Measurements from ENCODE around the gene JPT2. TPM values are rescaled to one million over a fixed set of nuclear protein-coding genes. Genes with fewer than 3 reads are reported as not detected.

JPT2 gene
- total and polyA plus RNA-seq, 8 donors = 64.8 to 79.5 (median 72.3) TPM

DNA sequence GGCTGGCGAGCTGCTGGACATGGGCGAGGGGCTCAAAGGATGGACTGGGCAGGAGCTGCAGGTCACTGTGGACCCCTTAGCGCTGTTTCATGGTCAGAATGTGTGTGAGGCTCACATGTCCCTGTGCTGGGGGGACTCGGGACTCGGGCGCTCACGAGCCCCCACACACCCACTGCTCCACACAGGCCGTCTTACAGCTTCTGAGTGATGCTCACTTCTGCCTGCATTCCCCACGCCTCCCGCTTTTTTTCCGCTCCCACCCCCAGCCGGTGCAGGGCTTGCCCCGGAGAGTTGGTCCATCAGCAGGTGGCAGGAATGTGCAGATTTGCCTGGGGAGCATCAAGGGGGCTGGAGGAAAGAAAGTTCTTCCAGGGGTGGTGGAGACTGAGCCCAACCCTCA lies 20.2 kb upstream of the JPT2 start:
- TF ChIP-seq, protein P1, sequence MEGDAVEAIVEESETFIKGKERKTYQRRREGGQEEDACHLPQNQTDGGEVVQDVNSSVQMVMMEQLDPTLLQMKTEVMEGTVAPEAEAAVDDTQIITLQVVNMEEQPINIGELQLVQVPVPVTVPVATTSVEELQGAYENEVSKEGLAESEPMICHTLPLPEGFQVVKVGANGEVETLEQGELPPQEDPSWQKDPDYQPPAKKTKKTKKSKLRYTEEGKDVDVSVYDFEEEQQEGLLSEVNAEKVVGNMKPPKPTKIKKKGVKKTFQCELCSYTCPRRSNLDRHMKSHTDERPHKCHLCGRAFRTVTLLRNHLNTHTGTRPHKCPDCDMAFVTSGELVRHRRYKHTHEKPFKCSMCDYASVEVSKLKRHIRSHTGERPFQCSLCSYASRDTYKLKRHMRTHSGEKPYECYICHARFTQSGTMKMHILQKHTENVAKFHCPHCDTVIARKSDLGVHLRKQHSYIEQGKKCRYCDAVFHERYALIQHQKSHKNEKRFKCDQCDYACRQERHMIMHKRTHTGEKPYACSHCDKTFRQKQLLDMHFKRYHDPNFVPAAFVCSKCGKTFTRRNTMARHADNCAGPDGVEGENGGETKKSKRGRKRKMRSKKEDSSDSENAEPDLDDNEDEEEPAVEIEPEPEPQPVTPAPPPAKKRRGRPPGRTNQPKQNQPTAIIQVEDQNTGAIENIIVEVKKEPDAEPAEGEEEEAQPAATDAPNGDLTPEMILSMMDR (IDR thresholded peaks at IDR 0.05) = no peak
- Histone ChIP-seq H3K9me3 (no peaks in the 10 kb centered on the region), H3K36me3 (peaks cover 0 to 97% of the 10 kb centered on the region in 2 donors), H3K4me1 (no peaks in the 10 kb centered on the region), H3K4me3 (no peak overlapping the region), H3K27ac (no peak overlapping the region), H3K27me3 (no peaks in the 10 kb centered on the region)
- DNase-seq (no peak), ATAC-seq (no peak)
- intact Hi-C loops (cut with DNase I) = no loop called here

DNA sequence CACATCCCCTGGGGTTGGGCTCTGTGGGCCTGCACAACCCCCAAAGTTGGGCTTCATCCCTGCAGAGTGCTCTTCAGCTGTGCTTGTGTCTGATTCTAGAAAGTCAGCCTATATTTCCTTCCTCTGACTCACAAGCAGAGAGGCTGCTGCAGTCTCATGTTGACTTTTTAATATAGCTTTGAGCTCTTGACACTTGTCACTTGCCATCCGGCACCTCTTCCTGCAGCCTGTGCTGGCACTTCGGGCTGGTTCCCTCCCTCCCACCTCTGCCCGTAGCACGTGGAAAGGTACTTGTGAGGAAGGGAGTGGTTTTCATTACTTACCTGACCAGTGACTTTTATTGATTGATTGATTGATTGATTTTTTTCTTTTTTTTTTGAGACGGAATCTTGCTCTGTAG lies 19.0 kb upstream of the JPT2 start:
- ATAC-seq (no peak), DNase-seq (no peak)
- H3K4me1 ChIP-seq = no peaks in the 10 kb centered on the region
- H3K9me3 ChIP-seq = no peaks in the 10 kb centered on the region
- H3K36me3 ChIP-seq = peaks cover 0 to 97% of the 10 kb centered on the region in 2 donors
- no peak overlapping the region for H3K27ac ChIP-seq
- no peaks in the 10 kb centered on the region for H3K27me3 ChIP-seq
- no peak overlapping the region for H3K4me3 ChIP-seq
- intact Hi-C loops (cut with DNase I) = no loop called here
- TF ChIP-seq, protein P1 (IDR thresholded peaks at IDR 0.05) = no peak

DNA sequence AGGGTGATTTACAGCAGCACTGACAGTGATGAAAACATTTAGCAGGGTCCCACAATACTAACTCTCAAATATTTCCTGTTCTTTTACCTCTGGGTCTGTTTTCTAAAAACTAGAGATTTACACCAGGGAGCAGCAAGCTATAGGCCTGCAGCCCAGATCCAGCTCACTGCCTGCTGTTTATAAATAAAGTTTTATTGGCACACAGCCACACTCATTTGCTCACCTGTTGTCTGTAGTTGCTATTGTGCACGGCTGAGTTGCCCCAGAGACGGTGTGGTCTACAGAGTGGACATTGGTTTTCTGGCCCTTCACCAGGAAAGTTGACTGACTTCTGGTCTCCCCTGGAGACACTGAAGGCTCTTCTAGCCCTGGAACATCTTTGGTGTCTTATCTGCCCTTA lies 16.3 kb upstream of the JPT2 start:
- Histone ChIP-seq H3K27ac (no peak overlapping the region), H3K4me1 (no peaks in the 10 kb centered on the region), H3K4me3 (no peak overlapping the region), H3K27me3 (no peaks in the 10 kb centered on the region), H3K9me3 (no peaks in the 10 kb centered on the region), H3K36me3 (peaks cover 0 to 97% of the 10 kb centered on the region in 2 donors)
- intact Hi-C loops (cut with DNase I) = no loop called here
- TF ChIP-seq, protein P1 (IDR thresholded peaks at IDR 0.05) = no peak
- ATAC-seq (no peak), DNase-seq (no peak)

DNA sequence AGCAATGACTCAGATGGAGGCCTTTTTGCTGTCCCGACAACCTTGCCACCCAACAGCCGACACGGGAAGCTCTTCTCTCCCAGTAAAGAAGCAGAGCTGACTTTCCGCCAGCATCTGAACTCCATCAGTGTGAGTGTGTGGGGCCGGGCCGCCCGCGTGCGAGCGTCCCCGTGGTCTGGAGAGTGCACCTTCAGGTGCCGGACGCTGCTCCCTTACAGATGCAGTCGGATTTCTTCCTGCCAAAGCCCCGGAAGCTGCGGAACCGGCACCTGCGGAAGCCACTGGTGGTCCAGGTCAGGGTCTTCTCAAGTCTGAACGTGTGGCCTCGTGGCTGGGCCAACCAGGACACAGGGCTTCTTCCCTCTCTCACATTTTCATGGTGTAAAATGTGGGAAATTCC lies 15.5 kb upstream of the JPT2 start:
- Histone ChIP-seq H3K36me3 (peaks cover 0 to 97% of the 10 kb centered on the region in 2 donors), H3K9me3 (no peaks in the 10 kb centered on the region), H3K4me3 (no peak overlapping the region), H3K4me1 (no peaks in the 10 kb centered on the region), H3K27ac (no peak overlapping the region), H3K27me3 (no peaks in the 10 kb centered on the region)
- DNase-seq (no peak), ATAC-seq (no peak)
- TF ChIP-seq, protein P1 (IDR thresholded peaks at IDR 0.05) = no peak
- intact Hi-C loops (cut with DNase I) = no loop called here

DNA sequence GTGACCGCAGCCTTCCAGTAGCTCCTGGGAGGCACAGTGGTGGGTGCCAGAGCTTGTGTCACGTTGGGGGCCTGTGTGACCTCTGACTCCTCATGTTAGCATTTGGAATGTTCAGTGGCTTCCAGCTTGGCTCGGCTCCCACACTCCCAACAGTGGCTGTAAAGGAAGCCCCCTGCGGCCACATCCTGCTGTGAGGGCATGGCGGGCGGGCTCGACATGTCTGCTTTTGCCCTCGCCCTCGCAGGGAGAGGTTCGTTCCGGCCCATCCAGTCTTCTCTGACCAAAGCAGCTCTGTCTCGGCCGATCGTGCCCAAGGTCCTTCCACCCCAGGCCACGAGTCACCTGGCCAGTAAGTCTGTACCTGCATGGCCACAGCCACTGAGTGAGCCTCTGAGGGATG lies 12.2 kb upstream of the JPT2 start:
- TF ChIP-seq, protein P1 (IDR thresholded peaks at IDR 0.05) = no peak
- intact Hi-C loops (cut with DNase I) = no loop called here
- Histone ChIP-seq H3K27me3 (no peaks in the 10 kb centered on the region), H3K9me3 (no peaks in the 10 kb centered on the region), H3K4me1 (no peaks in the 10 kb centered on the region), H3K27ac (no peak overlapping the region), H3K36me3 (peaks cover 0 to 97% of the 10 kb centered on the region in 2 donors), H3K4me3 (no peak overlapping the region)
- DNase-seq (peak in 1 of 4 donors; percentile 59), ATAC-seq (no peak)

All from left lung (tissue), 10 donors.